HG03521 (cell line): ENCODE measurements around the gene DEFB125.
"Not testable (repeated sequence)": the region's sequence is repeated elsewhere in the genome, so short reads cannot be mapped to it uniquely, and the experiment has no call there.

Experiments used
- ATAC-seq: cut with Tn5 transposase; IDR thresholded peaks from one replicate; pipeline ENCODE4 v1.9.1; 2021; ENCODE audit warnings: mild to moderate bottlenecking, moderate library complexity; ENCODE audit not compliant: unreplicated experiment

DEFB125 gene

DNA sequence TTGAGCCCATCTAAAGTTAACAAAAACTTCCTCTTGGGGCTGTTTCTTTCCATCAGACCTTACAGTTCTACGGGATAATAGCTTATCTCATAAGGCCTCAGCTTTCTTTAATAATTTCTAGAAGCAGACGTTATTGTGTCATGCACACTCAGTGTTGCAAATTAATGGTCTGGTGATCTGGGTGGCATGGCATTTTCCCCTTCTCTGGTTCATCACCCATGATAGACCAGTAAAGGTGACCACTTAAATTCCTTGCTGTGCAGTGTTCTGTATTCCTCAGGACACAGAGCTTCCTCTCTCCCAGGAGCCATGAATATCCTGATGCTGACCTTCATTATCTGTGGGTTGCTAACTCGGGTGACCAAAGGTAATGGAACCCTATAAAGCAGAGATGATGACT is at the start of gene DEFB125:
DEFB125 (plus strand) TSS at position 272 of the 400 bp plus-strand sequence; CDS start at position 310, 38 bp downstream.
- ATAC-seq = no peak

GRCh38 chr20:60035-60918 is 27.2 kb upstream of the DEFB125 start:
- no peak for ATAC-seq

DNA sequence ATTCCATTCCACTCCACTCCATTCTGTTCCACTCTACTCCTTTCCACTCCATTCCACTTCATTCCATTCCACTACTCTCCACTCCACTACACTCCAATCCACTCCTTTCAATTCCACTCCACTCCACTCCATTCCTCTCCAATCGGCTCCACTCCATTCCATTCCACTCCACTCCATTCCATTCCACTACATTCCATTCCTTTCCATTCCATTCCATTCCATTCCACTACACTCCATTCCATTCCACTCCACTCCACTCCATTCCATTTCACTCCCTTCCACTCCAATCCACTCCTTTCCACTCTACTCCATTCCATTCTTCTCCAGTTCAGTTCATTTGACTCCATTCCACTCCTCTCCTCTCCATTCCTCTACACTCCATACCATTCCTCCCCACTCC is 26.2 kb upstream of the DEFB125 start:
- no peak for ATAC-seq

GRCh38 chr20:61757-62156 is 25.7 kb upstream of the DEFB125 start:
- ATAC-seq = no peak

DNA sequence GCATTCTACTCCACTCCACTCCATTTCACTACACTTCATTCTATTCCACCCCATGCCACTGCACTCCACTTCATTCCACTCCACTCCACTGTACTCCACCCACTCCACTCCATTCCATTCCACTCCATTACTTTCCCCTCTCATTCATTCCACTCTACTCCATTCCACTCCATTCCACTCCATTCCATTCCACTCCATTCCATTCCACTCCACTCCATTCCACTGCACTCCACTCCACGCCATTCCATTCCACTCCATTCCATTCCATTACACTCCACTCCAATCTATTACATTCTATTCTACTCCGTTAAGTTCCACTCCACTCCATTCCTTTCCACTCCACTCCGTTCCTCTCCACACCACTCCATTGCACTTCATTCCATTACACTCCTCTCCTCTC is 25.0 kb upstream of the DEFB125 start:
- ATAC-seq = no peak

DNA sequence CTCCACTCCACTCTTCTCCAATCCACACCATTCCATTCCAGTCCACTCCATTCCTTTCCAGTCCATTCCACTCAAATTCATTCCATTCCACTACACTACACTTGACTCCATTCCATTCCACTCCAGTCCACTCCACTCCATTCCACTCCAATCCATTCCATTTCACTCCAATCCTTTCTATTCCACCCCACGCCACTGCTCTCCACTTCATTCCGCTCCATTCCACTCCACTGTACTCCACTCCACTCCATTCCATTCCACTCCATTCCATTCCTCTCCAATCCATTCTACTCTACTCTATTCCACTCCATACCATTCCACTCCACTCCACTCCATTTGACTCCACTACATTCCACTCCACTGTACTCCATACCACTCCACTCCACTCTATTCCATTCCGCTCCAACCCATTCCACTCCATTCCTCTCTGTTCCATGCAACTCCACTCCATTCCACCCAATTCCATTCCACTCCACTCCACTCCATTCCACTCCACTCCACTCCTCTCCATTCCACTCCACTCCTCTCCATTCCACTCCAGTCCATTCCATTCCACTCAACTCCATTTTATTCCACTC is 23.4 kb upstream of the DEFB125 start:
- no peak for ATAC-seq

GRCh38 chr20:64766-65322 is 22.6 kb upstream of the DEFB125 start:
- ATAC-seq = no peak

- no peak for ATAC-seq
Observed at GRCh38 chr20:77231-77630, 10.2 kb upstream of the DEFB125 start.

DNA sequence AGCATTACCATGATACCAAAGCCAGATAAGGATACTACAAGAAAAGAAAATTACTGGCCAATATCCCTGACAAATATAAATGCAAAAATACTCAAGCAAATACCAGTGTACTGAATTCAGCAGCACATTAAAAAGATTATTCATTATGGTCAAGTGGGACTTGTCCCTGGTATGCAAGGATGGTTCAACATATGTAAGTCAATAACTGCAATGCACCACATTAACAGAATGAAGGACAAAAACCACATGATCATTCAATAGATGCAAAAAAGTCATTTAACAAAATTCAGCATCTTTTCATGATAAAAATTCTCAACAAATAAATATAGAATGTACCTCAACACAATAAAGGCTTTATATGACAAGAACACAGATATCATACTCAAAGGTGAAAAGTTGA is 9.1 kb upstream of the DEFB125 start:
- no peak for ATAC-seq

DNA sequence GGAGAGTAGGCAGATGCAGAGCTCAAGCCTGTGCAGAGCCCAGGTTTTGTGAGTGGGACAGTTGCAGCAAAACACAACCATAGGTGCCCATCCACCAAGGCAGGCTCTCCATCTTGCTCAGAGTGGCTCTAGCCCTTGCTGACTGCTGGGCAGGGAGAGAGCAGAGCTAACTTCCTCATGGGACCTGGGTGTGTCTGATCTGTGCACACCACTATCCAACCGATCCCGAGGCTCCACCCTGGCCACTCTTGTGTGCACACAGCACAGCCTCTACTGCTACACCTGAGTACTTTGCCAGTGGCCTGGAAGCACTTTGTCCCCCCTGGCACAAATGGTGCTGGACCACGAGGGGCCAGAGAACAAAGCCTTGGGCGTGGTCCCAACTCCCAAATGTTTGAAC is 7.9 kb upstream of the DEFB125 start:
- no peak for ATAC-seq

DNA sequence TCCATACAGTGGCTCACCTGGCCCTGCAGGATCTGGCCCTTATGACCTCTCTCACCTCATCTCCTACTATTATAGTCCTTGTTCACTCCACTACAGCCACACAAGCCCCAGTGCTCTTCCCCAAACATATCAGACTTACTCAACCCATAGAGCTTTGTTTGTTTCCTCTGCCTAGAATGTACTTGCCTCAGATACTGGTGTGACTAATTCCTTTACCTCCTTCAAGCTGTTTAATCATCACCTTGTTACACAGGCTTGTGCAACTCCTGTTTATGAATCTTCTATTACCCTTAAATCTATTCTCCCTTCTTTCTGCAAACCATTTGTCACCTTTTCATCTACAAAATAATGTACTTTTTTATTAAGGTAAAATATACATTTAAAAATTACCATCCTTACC is 3.2 kb downstream of the DEFB125 start:
- no peak for ATAC-seq

- ATAC-seq = no peak
Observed at GRCh38 chr20:93641-94040, 6.2 kb downstream of the DEFB125 start.

- no peak for ATAC-seq
Observed at GRCh38 chr20:95215-95614, 7.7 kb downstream of the DEFB125 start.

GRCh38 chr20:97691-98090 is 10.2 kb downstream of the DEFB125 start:
- not testable (repeated sequence) for ATAC-seq

DNA sequence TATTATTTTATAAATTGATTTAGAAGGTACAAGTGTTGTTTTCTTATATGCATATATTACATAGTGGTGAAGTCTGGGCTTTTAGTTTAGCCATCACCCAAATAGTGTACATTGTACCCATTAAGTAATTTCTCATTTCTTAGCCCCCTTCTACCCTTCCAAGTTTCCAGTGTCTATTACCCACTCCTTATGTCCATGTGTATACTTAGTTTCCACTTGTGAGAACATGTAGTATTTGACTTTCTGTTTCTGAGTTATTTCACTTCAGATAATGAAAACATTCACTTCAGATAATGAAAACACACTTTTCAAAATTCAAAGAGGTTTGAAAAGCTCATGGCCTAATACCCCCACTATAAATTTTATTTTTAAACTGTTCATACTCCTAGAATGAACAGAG is 14.5 kb downstream of the DEFB125 start:
- no peak for ATAC-seq

DNA sequence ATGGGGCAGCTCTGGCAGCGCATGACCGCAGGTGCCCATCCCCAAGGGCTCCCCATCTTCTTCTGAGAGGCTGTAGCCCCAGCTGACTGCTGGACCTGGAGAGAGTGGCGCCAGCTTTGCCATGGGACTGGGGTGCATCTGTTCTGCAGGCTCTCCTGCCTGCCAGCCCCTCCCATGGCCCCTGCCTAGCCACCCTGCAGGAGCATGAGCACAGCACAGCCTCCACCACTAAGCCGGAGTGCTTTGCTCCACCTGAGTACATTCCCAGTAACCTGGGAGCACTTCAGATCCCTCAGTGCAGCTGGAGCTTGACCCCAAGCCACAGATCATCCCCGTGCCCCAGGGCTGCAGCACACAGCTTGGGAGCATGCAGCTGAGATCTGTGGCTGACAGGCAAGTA is 16.0 kb downstream of the DEFB125 start:
- ATAC-seq = no peak

DNA sequence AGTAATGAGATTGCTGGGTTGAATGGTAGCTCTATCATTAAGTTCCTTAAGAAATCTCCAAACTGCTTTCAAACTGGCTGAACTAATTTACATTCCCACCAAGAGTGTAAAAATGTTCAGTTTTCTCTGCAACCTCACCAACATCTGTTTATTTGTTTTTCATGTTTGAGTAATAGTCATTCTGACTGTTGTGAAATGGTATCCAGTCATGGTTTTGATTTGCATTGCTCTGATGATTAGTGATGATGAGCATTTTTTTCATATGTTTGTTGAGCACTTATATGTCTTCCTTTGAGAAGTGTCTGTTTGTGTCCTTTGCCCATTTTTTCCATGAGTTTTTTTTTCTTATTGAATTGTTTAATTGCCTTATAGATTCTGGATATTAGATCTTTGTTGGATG is 24.9 kb downstream of the DEFB125 start:
- ATAC-seq = no peak

- ATAC-seq = no peak
Observed at GRCh38 chr20:117518-117917, 30.0 kb downstream of the DEFB125 start.

- ATAC-seq = not testable (repeated sequence)
Observed at GRCh38 chr20:129786-130323, 42.4 kb downstream of the DEFB125 start.

DNA sequence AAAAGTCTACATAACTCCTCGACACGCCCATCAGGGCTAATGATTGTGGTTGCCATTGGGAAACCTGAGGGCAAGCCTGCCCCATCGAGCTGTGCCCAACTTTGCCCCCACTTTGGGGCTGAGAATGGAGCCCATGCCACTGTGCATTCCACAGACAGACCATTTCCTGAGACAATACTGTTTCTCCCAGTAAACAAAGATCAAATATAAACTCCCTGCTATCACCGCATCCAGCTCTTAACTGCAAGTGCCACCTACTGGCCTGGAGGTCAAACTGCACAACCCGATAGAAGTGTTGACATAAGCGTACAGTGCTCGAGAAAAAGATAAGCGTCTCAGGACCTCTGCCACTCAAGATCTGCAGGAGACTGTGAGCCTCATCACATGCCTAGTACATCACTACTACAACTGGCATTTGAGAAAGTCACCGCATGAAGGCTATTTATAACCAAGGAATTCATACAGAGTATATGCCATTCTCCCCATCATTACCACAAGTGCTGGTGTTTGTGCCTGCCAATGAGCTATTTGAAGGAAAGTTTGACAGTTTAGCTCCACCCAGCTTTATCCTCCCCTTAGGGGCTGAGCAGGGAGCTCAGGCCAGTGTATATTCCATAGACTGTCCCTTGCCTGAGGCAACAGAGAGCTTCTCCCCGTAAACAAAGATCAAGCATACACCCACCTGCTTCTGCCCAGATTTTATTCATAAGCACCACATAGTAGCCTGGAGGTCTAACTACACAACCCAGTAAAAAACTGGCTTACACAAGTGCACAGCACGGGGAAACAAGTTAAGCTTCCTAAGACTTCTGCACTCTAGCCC is 50.4 kb downstream of the DEFB125 start:
- no peak for ATAC-seq

DNA sequence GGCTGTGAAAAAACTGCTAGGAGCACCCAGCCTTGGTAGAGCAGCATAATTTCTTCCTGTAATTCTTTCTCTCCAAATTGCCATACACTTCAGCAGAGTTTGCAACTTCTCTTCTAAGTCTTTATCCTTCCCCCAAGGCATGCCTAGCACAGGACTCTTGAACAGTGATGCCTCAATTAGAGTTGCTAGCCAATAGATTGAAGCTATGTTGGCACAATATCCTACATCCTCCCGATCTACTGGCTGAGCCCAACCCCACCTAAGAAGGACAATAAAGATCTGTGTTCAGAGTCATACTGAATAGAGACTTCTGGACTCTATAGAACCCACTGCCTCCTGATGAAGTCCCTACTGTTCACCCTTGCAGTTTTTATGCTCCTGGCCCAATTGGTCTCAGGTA is 54.8 kb downstream of the DEFB125 start, which contains the start of gene DEFB126:
DEFB126 (plus strand) TSS at position 301 of the 400 bp plus-strand sequence; CDS start at position 340, 39 bp downstream.
- ATAC-seq = no peak
